A673 (cell line): ENCODE results near the gene BCO1. TPM values are rescaled to one million over a fixed set of nuclear protein-coding genes. Genes with fewer than 3 reads are reported as not detected.

Experiments
- BruUV-seq: library from RNA; stranded (reverse); fragments of 400-500 nt; replicated peaks from 2 replicates; lab custom pipeline; 2021; lab: Mats Ljungman, UMichigan
- CTCF ChIA-PET: fragments of 300-600 bp; sonication (Branson Sonifier 250); formaldehyde crosslinking; loops from one replicate; lab custom pipeline; 2022; ENCODE audit warnings: antibody characterized with exemption; lab: Charles Lee
- POLR2A ChIA-PET: fragments of 300-600 bp; sonication (Branson Sonifier 250); formaldehyde crosslinking; loops from one replicate; lab custom pipeline; 2022; ENCODE audit warnings: antibody characterized with exemption; ENCODE audit not compliant: low non-redundant PET; lab: Charles Lee
- DNase-seq: peaks from one replicate; pipeline ENCODE4 v3.0.0-alpha.2; 2015; ENCODE audit warnings: low spot score
- H3K27ac ChIP-seq: fragments of 200-600 bp; sonication (generic); 2 replicates; pipeline ENCODE4 v1.5.1; 2016; ENCODE audit warnings: mixed run types, low read depth, mild to moderate bottlenecking, mixed read lengths, antibody characterized with exemption, low read length; ENCODE audit not compliant: poor library complexity, severe bottlenecking
- H3K27me3 ChIP-seq: fragments of 200-600 bp; sonication (generic); replicated peaks from 2 replicates; pipeline ENCODE4 v1.6.1; 2017; ENCODE audit warnings: mixed run types, low read depth, mild to moderate bottlenecking, mixed read lengths, antibody characterized with exemption, low read length; ENCODE audit not compliant: insufficient read depth, poor library complexity
- H3K36me3 ChIP-seq: fragments of 200-600 bp; sonication (generic); 2 replicates; pipeline ENCODE4 v1.6.1; 2016; ENCODE audit warnings: mixed run types, mild to moderate bottlenecking, mixed read lengths, antibody characterized with exemption, low read length; ENCODE audit not compliant: insufficient read depth, poor library complexity, severe bottlenecking
- H3K4me1 ChIP-seq: fragments of 200-600 bp; sonication (generic); 2 replicates; pipeline ENCODE4 v1.6.1; 2017; ENCODE audit warnings: mixed run types, mild to moderate bottlenecking, mixed read lengths, antibody characterized with exemption, low read length; ENCODE audit not compliant: insufficient read depth, poor library complexity, severe bottlenecking
- H3K4me3 ChIP-seq: fragments of 200-600 bp; sonication (generic); 2 replicates; pipeline ENCODE4 v1.5.1; 2016; ENCODE audit warnings: low read depth, mixed run types, mild to moderate bottlenecking, mixed read lengths, low read length; ENCODE audit not compliant: poor library complexity, severe bottlenecking
- H3K9me3 ChIP-seq: fragments of 200-600 bp; sonication (generic); 2 replicates; pipeline ENCODE4 v1.6.1; 2016; ENCODE audit warnings: mixed run types, low read depth, mild to moderate bottlenecking, mixed read lengths, antibody characterized with exemption, low read length; ENCODE audit not compliant: poor library complexity, severe bottlenecking
- CTCF ChIP-seq: fragments of 300-800, 200-600 bp; sonication (generic); conservative IDR thresholded peaks from 2 replicates; pipeline ENCODE4 v1.5.1; 2017; ENCODE audit warnings: low read depth, mild to moderate bottlenecking, antibody characterized with exemption, low read length, moderate library complexity, mixed read lengths
- EZH2 ChIP-seq: fragments of 200-600 bp; sonication (generic); IDR thresholded peaks from 2 replicates; pipeline ENCODE4 v1.6.1; 2017; ENCODE audit warnings: borderline replicate concordance, low read depth, mild to moderate bottlenecking, mixed read lengths, antibody characterized with exemption, low read length; ENCODE audit not compliant: poor library complexity, severe bottlenecking
- intact Hi-C: fragments of 100-400 bp; cut with micrococcal nuclease; formaldehyde crosslinking; loops from one replicate; pipeline ENCODE4 v1.10.0; 2022; ENCODE audit not compliant: unreplicated experiment
- total RNA-seq: library from RNA; stranded (reverse); gene quantifications from 2 replicates; pipeline ENCODE4 v1.2.3, GENCODE V29; 2021

The BCO1 gene
- total RNA-seq, 1 experiment from 2014 or later = 0.19 TPM

GRCh38 chr16:81212830-81213465, 25.5 kb upstream of the BCO1 start:
- peak overlapping the region; percentile 51 for H3K27ac ChIP-seq
- H3K27me3 ChIP-seq = no peaks in the 10 kb centered on the region
- CTCF ChIA-PET = interaction anchor here (0.5 kb wide), 1 partner anchor 26 kb away, joined by 6 read pairs; the partner anchor contains the start of gene BCO1
- no peaks in the 10 kb centered on the region for H3K36me3 ChIP-seq
- peaks cover 30% of the 10 kb centered on the region for H3K4me1 ChIP-seq
- H3K4me3 ChIP-seq = no peak overlapping the region
- 0 out of 2 replicates have a peak, but pooled peaks have one; percentile 13 for TF ChIP-seq CTCF
- no peak for TF ChIP-seq EZH2
- peak; percentile 73 for DNase-seq
- POLR2A ChIA-PET = interaction anchor here (0.6 to 0.8 kb wide), 3 partner anchors 12 to 37 kb away, joined by 3 to 20 read pairs (median 4); no protein-coding TSS in a partner anchor
- BruUV-seq = no TSS peak
- intact Hi-C loops = loop anchor here (5.0 to 10.0 kb wide), 2 partner anchors 104 to 178 kb away; partner anchors contain the start of gene ATMIN
- no peaks in the 10 kb centered on the region for H3K9me3 ChIP-seq

GRCh38 chr16:81214745-81215166, 23.7 kb upstream of the BCO1 start:
- no peak; the same call in 1 of the 2 replicates for TF ChIP-seq CTCF
- no peaks in the 10 kb centered on the region for H3K36me3 ChIP-seq
- no peak for DNase-seq
- no peaks in the 10 kb centered on the region for H3K9me3 ChIP-seq
- ChIA-PET POLR2A (no interaction called here), CTCF (no interaction called here)
- no TSS peak for BruUV-seq
- intact Hi-C loops = loop anchor here (5.0 to 10.0 kb wide), 2 partner anchors 103 to 180 kb away; partner anchors contain the start of gene ATMIN
- peaks cover 30% of the 10 kb centered on the region for H3K4me1 ChIP-seq
- no peak overlapping the region for H3K4me3 ChIP-seq
- H3K27ac ChIP-seq = no peak overlapping the region
- H3K27me3 ChIP-seq = no peaks in the 10 kb centered on the region

- TF ChIP-seq CTCF (no peak), EZH2 (no peak)
- ChIA-PET POLR2A (no interaction called here), CTCF (no interaction called here)
- Histone ChIP-seq H3K27ac (no peak overlapping the region), H3K9me3 (no peaks in the 10 kb centered on the region), H3K36me3 (no peaks in the 10 kb centered on the region), H3K4me1 (peaks cover 23% of the 10 kb centered on the region), H3K27me3 (no peaks in the 10 kb centered on the region), H3K4me3 (no peak overlapping the region)
- no TSS peak for BruUV-seq
- no peak for DNase-seq
- intact Hi-C loops = loop anchor here (10.0 kb wide), 1 partner anchor 181 kb away; the partner anchor contains the start of gene ATMIN
Measured at GRCh38 chr16:81216114-81216513, 22.4 kb upstream of the BCO1 start.
